DMS53 (cell line): ENCODE results near the gene ZBTB7C.

Experiments used
- DNase-seq: peaks from one replicate; lab custom pipeline; 2025; lab: John Stamatoyannopoulos, UW

The ZBTB7C gene

GRCh38 chr18:48119204-48119603, 290.0 kb downstream of the ZBTB7C start:
- no peak for DNase-seq

DNA sequence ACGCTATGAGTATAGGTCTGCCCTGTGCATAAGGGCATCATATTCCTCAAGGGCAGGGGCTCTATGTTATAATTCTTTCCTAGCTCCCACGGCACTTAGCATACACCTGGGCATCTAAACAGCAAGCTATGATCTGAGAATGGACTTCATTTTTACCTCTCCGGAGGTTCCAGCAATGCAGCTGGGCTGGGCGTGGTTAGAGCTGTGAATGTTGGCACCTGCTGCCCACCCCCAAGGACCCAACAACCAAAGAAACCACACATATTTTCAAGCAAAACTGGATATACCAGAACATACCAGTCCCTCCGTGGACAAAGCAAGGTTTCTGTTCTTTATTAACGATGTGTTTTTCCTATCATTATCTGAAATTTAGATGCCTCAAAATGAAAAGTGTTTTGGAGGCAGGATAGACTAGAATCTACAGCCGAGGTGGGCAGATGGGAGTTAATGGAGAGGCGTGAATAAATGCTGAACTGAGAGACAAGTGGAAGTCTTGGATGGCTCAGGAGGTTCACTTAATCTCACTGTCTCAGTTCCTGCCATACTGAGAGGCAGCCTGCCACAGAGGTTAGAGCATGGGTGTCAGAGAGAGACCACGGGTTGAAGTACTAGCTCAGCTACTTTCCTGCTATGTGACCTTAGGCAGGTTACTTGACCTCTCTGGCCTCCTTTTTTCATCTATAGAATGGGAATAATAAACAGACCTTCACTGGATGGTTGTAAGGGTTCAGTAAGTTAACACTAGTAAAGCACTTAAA, 292.1 kb downstream of the ZBTB7C start:
- DNase-seq, result no peak

- no peak for DNase-seq
Measured at GRCh38 chr18:48116017-48116416, 293.2 kb downstream of the ZBTB7C start.

- DNase-seq, result no peak
Measured at GRCh38 chr18:48113691-48114090, 295.5 kb downstream of the ZBTB7C start.

DNA sequence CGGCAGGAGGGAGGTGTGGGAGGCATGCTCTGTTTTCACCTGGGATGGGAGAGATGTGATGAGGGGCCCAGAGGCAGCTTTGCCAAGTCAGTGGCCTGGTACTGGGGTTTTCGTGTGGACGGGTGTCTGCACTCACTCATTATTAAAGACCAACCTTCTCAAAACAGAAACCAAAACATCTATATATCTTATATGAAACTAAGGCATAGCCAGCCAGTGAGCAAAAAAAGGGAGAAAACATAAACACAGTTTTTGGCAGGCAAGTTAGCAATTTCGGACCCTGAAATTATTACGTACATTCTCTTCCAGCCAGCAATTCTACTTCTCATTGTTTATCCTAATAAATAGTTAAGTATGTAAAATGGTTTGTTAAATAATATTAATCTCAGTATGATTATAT, 297.6 kb downstream of the ZBTB7C start:
- no peak for DNase-seq

GRCh38 chr18:48110797-48111196, 298.4 kb downstream of the ZBTB7C start:
- DNase-seq, result no peak

DNA sequence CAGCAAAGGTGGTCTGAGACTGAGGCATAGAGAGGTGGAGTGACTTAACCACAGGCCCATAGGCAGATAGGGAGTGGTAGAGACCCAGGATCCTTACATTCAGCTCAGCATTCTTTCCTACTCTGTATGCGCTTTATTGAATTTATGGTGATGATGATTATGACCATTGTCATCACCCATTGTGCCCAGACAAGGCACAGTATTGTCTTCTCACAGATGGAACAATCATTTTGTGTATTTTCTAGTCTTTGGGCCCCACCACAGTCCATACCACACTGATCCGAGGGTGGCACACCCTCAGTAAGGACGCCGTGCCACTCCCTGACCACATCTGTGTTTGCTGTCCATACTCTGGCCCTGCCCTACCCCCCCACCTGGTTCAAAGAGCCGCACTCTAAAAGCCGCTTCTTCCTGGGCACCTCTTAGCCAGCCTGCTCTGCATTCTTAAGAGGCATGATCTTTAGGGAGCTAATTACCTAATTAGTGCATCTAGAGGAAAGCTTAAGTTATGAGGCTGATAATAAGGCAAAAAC, 299.2 kb downstream of the ZBTB7C start:
- no peak for DNase-seq

GRCh38 chr18:48108136-48108535, 301.0 kb downstream of the ZBTB7C start:
- no peak for DNase-seq

DNA sequence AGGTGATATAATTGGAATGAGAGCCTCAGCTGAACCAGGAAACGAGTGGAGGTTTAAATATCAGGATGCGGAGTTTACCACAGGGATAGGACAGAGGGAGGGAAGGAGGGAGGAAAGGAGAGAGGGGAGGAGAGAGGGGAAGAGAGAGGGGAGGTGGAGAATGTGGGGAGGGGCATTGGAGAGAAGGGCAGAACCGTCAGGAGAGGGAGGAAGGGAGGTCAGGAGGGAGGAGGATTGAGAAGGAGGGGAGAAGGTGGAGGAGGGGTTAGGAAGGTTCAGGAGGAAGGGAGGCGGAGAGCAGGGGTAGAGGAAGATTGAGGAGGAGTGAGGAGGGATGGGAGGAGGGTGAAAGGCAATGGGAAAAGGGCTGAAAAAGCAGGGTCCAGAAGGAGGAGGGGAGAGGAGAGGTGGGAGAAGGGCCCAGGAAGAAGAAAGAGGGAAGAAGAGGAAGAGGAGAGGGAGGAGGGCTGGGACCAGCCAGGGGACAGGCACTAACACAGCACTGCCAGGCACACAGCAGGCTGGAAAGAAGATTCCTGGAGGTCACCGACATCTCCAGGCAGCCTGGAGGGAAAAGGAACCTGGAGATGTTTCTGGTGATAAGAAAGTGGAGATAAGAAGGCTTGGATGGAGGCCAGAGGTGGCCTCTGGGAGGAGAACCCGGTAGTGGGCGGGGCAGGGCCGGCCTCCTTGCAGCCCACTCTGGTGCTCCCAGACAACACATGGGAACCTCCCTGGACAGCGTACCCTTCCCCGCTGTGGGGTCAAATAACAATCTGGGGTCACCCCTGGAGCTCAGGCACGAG, 302.0 kb downstream of the ZBTB7C start:
- peak; percentile 23 for DNase-seq

GRCh38 chr18:48106498-48106897, 302.7 kb downstream of the ZBTB7C start:
- DNase-seq, result no peak

DNA sequence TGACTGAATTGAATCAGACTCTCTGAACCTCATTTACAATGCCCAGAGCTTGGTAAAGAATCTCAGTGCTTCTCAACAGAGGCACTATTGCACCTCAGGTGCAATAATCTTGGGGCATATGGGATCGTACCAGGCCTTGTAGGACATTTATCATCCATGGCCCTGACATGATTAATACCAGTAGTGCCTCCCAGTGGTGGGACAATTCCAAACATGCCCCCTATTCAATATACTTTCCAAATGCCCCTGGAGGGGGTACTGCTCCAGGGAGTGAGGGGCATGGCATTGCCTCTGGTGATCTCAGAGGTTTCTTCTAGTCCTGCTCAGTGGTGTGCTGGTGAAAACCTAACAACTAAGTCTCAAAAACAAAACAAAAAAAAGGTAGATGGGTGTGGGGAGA, 303.9 kb downstream of the ZBTB7C start:
- no peak for DNase-seq

DNA sequence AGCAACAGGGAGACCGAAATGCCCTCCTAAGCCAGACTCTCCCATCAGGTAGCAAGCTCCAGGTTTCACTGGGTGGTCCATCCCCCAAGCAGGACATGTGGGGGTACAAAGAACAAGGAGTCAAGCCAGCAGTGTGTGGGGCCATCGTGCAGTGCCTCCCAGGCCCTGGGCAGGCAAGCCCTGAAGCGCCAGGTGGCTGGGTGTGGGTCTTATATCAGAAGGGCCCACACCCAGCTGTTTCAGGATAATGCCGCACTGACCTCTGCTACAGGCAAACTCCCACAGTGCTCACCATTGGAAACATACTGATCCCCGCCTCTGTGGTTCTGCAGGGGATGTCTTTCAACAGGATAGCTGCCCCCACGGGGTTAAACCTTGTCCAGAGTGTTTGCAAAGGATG, 304.5 kb downstream of the ZBTB7C start:
- no peak for DNase-seq

DNA sequence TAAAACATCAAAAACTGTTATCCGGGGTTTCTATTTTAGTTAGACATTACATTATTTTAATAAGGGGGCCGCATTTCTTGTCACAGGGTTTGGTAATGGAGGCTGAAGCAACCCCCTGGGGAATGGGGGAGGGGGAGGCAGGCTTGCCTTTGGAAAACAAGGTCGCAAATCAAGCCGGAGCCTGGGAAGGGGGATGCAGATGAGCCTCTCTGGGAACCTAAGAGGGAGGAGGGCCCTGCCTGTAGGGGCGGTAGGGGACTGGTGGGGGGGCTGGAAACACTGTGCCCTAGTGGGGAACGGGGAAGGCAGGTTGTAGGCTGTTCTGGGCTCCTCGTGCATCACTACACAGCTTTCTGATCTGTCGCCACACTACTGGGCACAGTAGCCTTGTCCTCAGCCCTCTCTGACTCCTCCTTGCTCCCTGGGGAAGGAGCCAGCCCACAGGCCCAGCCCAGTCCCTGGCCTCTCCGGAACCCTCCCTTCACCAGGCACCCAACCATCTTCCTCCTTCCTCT, 308.5 kb downstream of the ZBTB7C start:
- no peak for DNase-seq

DNA sequence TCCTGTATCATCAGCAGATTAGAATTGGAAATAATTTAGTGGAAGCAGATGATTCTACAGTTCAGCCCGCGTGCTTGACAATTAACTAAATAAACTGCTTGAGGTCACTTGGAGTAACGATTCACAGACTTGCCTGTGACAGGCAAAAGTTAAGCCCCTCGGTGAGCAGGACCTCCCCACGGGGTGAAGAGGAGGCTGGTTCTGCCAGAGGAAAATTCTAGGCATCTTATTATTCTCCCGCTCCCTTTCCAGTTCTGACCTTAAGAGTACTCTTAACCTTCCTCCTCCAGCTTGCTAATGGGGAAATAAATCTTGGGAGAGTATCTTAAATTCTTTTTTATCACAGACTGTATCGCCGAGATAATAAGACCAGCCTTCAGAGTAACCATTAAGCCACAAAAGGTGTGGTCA, 309.0 kb downstream of the ZBTB7C start:
- no peak for DNase-seq

DNA sequence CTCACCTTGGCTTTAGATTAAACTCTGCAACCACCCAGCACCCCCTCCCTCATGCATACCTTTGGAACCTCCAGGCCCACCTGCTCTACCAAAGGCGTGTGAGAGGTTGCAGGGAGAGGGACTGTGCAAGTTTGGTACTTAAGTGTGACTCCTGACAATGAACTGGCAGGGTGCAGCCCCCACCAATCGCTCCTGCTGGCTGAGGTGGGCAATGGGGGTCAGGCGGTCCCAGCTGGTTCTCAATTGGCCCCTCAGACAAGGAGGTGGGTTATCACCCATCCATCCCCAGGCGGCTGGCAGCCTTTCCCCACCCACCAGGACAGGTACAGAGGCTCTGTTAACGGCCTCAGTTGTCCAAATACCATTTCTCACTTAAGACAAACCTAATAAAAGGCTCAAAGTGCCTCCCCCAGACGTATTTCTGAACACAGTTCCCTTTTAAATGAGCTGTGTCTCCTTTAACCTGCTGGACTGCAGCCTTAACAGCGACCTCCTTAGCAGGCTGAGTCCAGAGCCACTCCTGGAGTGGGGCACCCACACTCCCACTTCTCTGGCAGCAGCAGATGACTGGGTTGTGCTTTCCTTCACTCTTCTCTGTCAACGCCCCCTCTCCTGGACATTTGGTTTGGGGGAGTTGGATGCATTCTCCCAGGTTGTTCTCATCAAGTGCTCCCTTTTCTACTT, 309.6 kb downstream of the ZBTB7C start:
- DNase-seq, result no peak

DNA sequence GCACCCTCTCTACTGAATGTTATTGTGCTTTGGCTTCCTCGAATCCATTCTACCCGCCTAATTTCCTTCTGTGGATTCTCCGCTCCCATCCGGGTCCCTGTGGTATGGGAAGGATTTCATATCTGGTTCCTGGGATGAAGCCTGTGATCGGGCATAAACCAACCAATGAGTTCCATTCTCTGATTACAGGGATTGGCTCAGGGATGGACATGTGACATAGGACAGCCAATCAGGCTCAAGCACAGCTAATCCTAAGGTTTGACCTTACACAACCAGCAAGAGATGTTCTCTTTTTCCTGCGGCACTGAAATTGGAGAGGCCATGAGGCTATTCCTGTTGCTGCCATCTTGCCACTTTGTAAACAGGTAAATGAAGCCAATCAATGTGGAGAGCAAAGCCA, 310.6 kb downstream of the ZBTB7C start:
- DNase-seq, result no peak

GRCh38 chr18:48098007-48098406, 311.2 kb downstream of the ZBTB7C start:
- DNase-seq, result no peak

DNA sequence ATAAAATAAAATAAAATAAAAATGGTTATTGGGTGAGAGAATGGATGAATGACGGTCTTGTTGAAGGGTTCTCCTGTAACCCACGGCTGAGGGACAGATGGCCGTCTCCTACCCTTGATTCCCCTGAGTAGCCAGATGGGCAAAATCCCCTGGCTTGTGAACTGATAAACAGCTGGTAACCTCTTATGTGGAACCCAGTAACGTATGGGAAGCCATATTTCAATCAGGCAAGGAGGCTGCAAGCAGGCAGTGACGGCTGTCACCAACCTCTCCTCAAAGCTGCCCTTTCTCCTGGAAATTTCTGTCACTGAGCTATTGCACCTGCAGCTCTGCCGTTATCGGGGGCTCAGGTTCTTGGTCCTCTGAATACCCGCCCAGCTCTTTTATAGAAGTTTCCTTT, 313.5 kb downstream of the ZBTB7C start:
- no peak for DNase-seq

- DNase-seq, result no peak
Measured at GRCh38 chr18:48093104-48093503, 316.1 kb downstream of the ZBTB7C start.

GRCh38 chr18:48091869-48092497, 317.2 kb downstream of the ZBTB7C start:
- no peak for DNase-seq

GRCh38 chr18:48090702-48091101, 318.5 kb downstream of the ZBTB7C start:
- DNase-seq, result no peak

DNA sequence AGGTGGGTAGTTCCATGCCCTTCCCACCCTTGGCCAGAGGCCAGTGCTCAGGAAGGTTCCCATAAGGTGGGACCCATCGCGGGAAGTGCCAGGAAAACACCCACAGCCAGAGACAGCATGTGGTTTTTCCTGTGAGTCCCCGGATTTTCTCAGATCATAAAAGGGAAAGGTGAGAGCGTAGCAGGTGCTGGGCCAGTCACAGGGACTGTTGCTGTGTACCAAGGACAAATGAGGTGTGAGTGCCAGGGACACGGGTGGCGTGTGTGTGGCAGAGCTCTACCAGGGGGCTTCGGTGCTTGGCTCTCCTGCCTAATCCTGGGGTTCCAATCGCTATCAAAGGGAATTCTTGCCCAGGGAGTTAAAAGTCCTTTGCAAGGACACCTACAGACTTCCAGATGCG, 319.2 kb downstream of the ZBTB7C start:
- no peak for DNase-seq
